Ovary (tissue), 3 donors: ENCODE data around the gene CFAP20.

Experiments used
- CTCF ChIP-seq, 3 donors: fragments of 450-650 bp in 2 of 3; fragments of 200-600 bp in 1 of 3; IDR thresholded peaks; one replicate each; pipeline versions ENCODE4 v1.5.1 to v1.8.0; 2016 to 2022; ENCODE audit warnings: antibody characterized with exemption in 3 of 3, mild to moderate bottlenecking in 1 of 3
- EP300 ChIP-seq: sonication (generic); formaldehyde crosslinking; IDR thresholded peaks from one replicate; pipeline ENCODE4 v1.6.1; 2017; ENCODE audit warnings: antibody characterized with exemption
- POLR2A ChIP-seq: fragments of 450-650 bp; IDR thresholded peaks from one replicate; pipeline ENCODE4 v1.6.1; 2017; ENCODE audit warnings: antibody characterized with exemption, mild to moderate bottlenecking, moderate library complexity
- donor health status: DM: no; HTN: no; CAD: no.

DNA sequence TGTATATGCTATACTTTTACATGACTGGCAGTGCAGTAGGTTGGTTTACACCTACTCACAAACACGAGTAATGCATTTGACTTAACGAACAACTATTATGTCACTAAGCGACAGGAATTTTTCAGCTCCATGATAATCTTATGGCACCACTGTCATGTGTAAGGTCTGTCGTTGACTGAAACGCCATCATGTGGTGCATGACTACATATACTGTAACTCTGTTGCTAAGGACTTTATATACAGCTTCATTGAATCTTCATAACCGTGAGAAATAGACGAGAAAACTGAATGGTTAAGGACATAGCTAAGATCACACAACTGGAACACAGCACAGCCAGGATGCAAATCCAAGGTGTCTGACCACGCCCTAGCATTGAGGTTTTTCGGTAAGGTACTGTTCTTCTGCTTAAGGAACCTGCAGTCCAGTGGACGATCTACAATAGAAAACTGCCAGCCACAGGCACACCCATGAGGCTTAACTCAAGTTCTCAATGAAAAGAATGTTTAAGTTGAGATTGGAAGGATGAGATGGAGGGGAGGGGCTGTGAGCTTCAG lies 3.3 kb downstream of the CFAP20 start:
- TF ChIP-seq EP300 (no peak), CTCF (IDR thresholded peaks at IDR 0.05) (no peak), POLR2A (no peak)
